H1 (cell line): ENCODE results near the gene CMSS1. TPM values are rescaled to one million over a fixed set of nuclear protein-coding genes. Genes with fewer than 3 reads are reported as not detected.

Experiments used
- GTF2F1 ChIP-seq: IDR thresholded peaks from 2 replicates; pipeline ENCODE4 v1.6.1; 2012; ENCODE audit warnings: low read depth, low read length, improper control_type of control experiment, borderline replicate concordance
- RFX5 ChIP-seq: IDR thresholded peaks from 2 replicates; pipeline ENCODE4 v1.6.1; 2011; ENCODE audit warnings: low read depth, low read length, improper control_type of control experiment, borderline replicate concordance
- polyA plus RNA-seq, 7 experiments: library from polyadenylated mRNA; depleted of rRNA in 3 of 7; stranded (reverse) in 5 of 7; unstranded in 2 of 7; fragments of >200 nt in 5 of 7; fragments of 200-250 nt in 2 of 7; gene quantifications; 1 replicate in 5 of 7; 2 replicates in 1 of 7; 4 replicates in 1 of 7; pipeline versions ENCODE4 v1.2.1 to v1.2.3, GENCODE V29; 2011 to 2013; ENCODE audit warnings: missing spikeins in 2 of 7, mixed read lengths in 2 of 7
- total RNA-seq: library from RNA; stranded (reverse); fragmentation: NEBNext Ultra II Directional; extraction: Animal tissue kit (Norgen Biotek cat#: 25700); gene quantifications from 2 replicates; pipeline ENCODE4 v1.2.1, GENCODE V29; 2021

The CMSS1 gene
- total and polyA plus RNA-seq, 2 of the 8 experiments (the other 6 are each of a cell fraction or from before 2014, with no cell fraction given), result 15.2 to 75.1 TPM

DNA sequence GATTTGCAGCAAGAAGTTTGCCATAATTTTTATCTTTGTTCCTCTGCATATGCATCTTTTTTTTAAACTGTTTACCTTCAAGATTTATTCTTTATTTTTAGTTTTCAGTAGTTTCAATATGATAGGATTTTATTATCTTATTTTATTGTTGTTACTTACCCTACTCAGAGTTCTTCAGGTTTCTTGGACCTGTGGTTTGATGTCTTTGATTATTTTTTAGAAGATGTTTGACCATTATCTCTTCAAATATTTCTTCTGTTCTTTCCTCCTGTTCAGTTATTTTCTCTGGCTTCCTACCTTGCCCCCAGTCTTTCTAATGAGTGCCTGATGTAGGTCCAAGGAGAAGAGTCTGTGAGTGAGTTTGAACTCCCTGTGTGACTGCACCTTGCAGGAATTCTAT is 158.9 kb downstream of the CMSS1 start (continued):
- TF ChIP-seq RFX5 (no peak), GTF2F1 (no peak)
